SK-N-SH (cell line): ENCODE results near the gene POLR3E. TPM values are rescaled to one million over a fixed set of nuclear protein-coding genes. Genes with fewer than 3 reads are reported as not detected.

Experiments used
- CTCF ChIA-PET: fragments of 300-600, 350-600 bp; formaldehyde crosslinking; extraction: SDS; loops from one replicate; lab custom pipeline; 2021; lab: Yijun Ruan, JAX
- POLR2A ChIA-PET: fragments of 350-600 bp; sonication (Branson Sonifier 250); formaldehyde crosslinking; extraction: SDS; loops from one replicate; lab custom pipeline; 2020; ENCODE audit warnings: antibody characterized with exemption, inconsistent platforms; lab: Yijun Ruan, JAX
- DNase-seq: peaks from one replicate; pipeline ENCODE4 v3.0.0; 2012
- H2AFZ ChIP-seq: fragments of 200-600 bp; sonication (generic); 2 replicates; pipeline ENCODE4 v1.8.1; 2016; ENCODE audit warnings: antibody characterized with exemption, mild to moderate bottlenecking, low read depth
- H3F3A ChIP-seq: fragments of 200-600 bp; sonication (generic); replicated peaks from 2 replicates; pipeline ENCODE3; 2016; ENCODE audit warnings: antibody characterized with exemption, mild to moderate bottlenecking; ENCODE audit not compliant: insufficient read depth
- H3K27ac ChIP-seq, 2 experiments: fragments of 200-500 bp in 1 of 2; fragments of 200-600 bp in 1 of 2; sonication (Bioruptor generic) in 1 of 2; sonication (generic), shearing (Covaris generic) in 1 of 2; 2 replicates each; pipeline versions ENCODE4 v1.5.1 to v1.6.1; 2014 to 2016; ENCODE audit warnings: low read depth in 2 of 2, inconsistent platforms in 1 of 2, low read length in 1 of 2, mild to moderate bottlenecking in 1 of 2, mixed read lengths in 1 of 2
- H3K27me3 ChIP-seq: fragments of 200-600 bp; sonication (generic), shearing (Covaris generic); 2 replicates; pipeline ENCODE4 v1.6.1; 2016; ENCODE audit warnings: mixed run types; ENCODE audit not compliant: insufficient read depth
- H3K36me3 ChIP-seq, 2 experiments: fragments of 200-500 bp in 1 of 2; fragments of 200-600 bp in 1 of 2; sonication (Bioruptor generic) in 1 of 2; sonication (generic) in 1 of 2; replicated peaks in 1 of 2; 2 replicates each; pipeline versions ENCODE3 to v1.5.1; 2014 to 2016; ENCODE audit warnings: low read length in 1 of 2, mild to moderate bottlenecking in 1 of 2; ENCODE audit not compliant: insufficient read depth in 2 of 2, control insufficient read depth in 1 of 2
- H3K4me1 ChIP-seq, 2 experiments: fragments of 200-500 bp in 1 of 2; fragments of 200-600 bp in 1 of 2; sonication (Bioruptor generic) in 1 of 2; sonication (generic), shearing (Covaris generic) in 1 of 2; 2 replicates each; pipeline versions ENCODE4 v1.5.1 to v1.6.1; 2014 to 2016; ENCODE audit warnings: low read depth in 1 of 2, low read length in 1 of 2, mixed run types in 1 of 2; ENCODE audit not compliant: insufficient read depth in 2 of 2, control insufficient read depth in 1 of 2
- H3K4me2 ChIP-seq: fragments of 200-600 bp; sonication (generic), shearing (Covaris generic); 2 replicates; pipeline ENCODE4 v1.6.1; 2017; ENCODE audit warnings: mixed run types
- H3K4me3 ChIP-seq, 2 experiments: fragments of 200-500 bp in 1 of 2; fragments of 200-600 bp in 1 of 2; sonication (Bioruptor generic) in 1 of 2; sonication (generic), shearing (Covaris generic) in 1 of 2; 2 replicates each; pipeline versions ENCODE4 v1.5.1 to v1.8.1; 2014 to 2016; ENCODE audit warnings: low read depth in 2 of 2, inconsistent platforms in 1 of 2, low read length in 1 of 2, mild to moderate bottlenecking in 1 of 2, mixed read lengths in 1 of 2, moderate library complexity in 1 of 2
- H3K79me2 ChIP-seq: fragments of 200-600 bp; sonication (generic); 2 replicates; pipeline ENCODE4 v1.8.1; 2017; ENCODE audit warnings: mild to moderate bottlenecking; ENCODE audit not compliant: insufficient read depth
- H3K9ac ChIP-seq: fragments of 200-600 bp; sonication (generic); 2 replicates; pipeline ENCODE4 v1.6.1; 2017; ENCODE audit warnings: mixed run types
- H3K9me2 ChIP-seq: fragments of 200-600 bp; sonication (generic); 2 replicates; pipeline ENCODE4 v1.6.1; 2017; ENCODE audit warnings: mixed run types
- H3K9me3 ChIP-seq: fragments of 200-600 bp; sonication (generic); 2 replicates; pipeline ENCODE4 v1.6.1; 2017; ENCODE audit warnings: mixed run types, mild to moderate bottlenecking, moderate library complexity
- H4K20me1 ChIP-seq: fragments of 200-600 bp; sonication (generic); 2 replicates; pipeline ENCODE4 v1.6.1; 2017; ENCODE audit warnings: mild to moderate bottlenecking, mixed run types; ENCODE audit not compliant: insufficient read depth
- CHD2 ChIP-seq: fragments of 150-350 bp; IDR thresholded peaks from 2 replicates; pipeline ENCODE4 v1.6.1; 2018; ENCODE audit warnings: low read length; ENCODE audit not compliant: partially characterized antibody
- EP300 ChIP-seq, 2 experiments: IDR thresholded peaks; 2 replicates each; pipeline versions ENCODE4 v1.4.0 to v1.6.1; 2012; ENCODE audit warnings: borderline replicate concordance in 1 of 2, low read depth in 1 of 2, low read length in 1 of 2
- EZH2phosphoT487 ChIP-seq: fragments of 200-600 bp; sonication (generic); IDR thresholded peaks from 2 replicates; pipeline ENCODE4 v1.6.1; 2017; ENCODE audit warnings: low read depth, mixed run types, mild to moderate bottlenecking, antibody characterized with exemption, moderate library complexity, borderline replicate concordance
- GATA2 ChIP-seq: sonication (generic); formaldehyde crosslinking; IDR thresholded peaks from 2 replicates; pipeline ENCODE4 v1.5.0; 2020; ENCODE audit warnings: mild to moderate bottlenecking, missing genetic modification reagents
- MEF2A ChIP-seq: IDR thresholded peaks from 2 replicates; pipeline ENCODE4 v1.4.0; 2012; ENCODE audit warnings: low read depth, borderline replicate concordance
- MXI1 ChIP-seq: IDR thresholded peaks from 2 replicates; pipeline ENCODE4 v1.6.1; 2012; ENCODE audit warnings: mild to moderate bottlenecking, low read depth, low read length, improper control_type of control experiment
- NFIC ChIP-seq: IDR thresholded peaks from 2 replicates; pipeline ENCODE4 v1.4.0; 2012; ENCODE audit warnings: borderline replicate concordance
- PBX3 ChIP-seq: IDR thresholded peaks from 2 replicates; pipeline ENCODE4; 2012
- RCOR1 ChIP-seq: fragments of 150-350 bp; IDR thresholded peaks from 2 replicates; pipeline ENCODE4 v1.6.1; 2017; ENCODE audit warnings: antibody characterized with exemption, low read length
- REST ChIP-seq: IDR thresholded peaks from 2 replicates; pipeline ENCODE4 v1.6.1; 2012; ENCODE audit warnings: mild to moderate bottlenecking, low read depth, low read length, moderate library complexity
- RFX5 ChIP-seq: IDR thresholded peaks from 2 replicates; pipeline ENCODE4 v1.6.1; 2012; ENCODE audit warnings: mild to moderate bottlenecking, improper control_type of control experiment, low read length
- SIN3A ChIP-seq: IDR thresholded peaks from 2 replicates; pipeline ENCODE4 v1.6.1; 2012; ENCODE audit warnings: low read depth, mild to moderate bottlenecking, low read length, moderate library complexity, borderline replicate concordance
- SMC3 ChIP-seq: IDR thresholded peaks from 2 replicates; pipeline ENCODE4 v1.6.1; 2012; ENCODE audit warnings: low read depth, low read length, improper control_type of control experiment
- TAF1 ChIP-seq: IDR thresholded peaks from 2 replicates; pipeline ENCODE4 v1.6.1; 2012; ENCODE audit warnings: low read depth, mild to moderate bottlenecking, low read length, moderate library complexity, borderline replicate concordance
- TCF12 ChIP-seq: IDR thresholded peaks from 2 replicates; pipeline ENCODE4 v1.4.0; 2012
- WGBS: methylation state at CpG from one replicate; pipeline ENCODE4 v1.1.6; 2017; ENCODE audit warnings: low lambda C conversion rate; 5-methylcytosine and 5-hydroxymethylcytosine counted together
- polyA plus RNA-seq, 3 experiments: library from polyadenylated mRNA; depleted of rRNA; stranded (reverse); fragments of >200 nt; gene quantifications; 2 replicates each; pipeline ENCODE4 v1.2.3, GENCODE V29; 2012
- TF ChIP-seq, protein P1 (sequence below): IDR thresholded peaks from 2 replicates; pipeline ENCODE4 v1.4.0; 2012; ENCODE audit warnings: low read depth, borderline replicate concordance
- TF ChIP-seq, protein P2 (sequence below): IDR thresholded peaks from 2 replicates; pipeline ENCODE4 v1.4.0; 2012; ENCODE audit warnings: low read depth, borderline replicate concordance

The POLR3E gene
- polyA plus RNA-seq, 1 of the 3 experiments (the other 2 are of a cell fraction), result 59.6 TPM

DNA sequence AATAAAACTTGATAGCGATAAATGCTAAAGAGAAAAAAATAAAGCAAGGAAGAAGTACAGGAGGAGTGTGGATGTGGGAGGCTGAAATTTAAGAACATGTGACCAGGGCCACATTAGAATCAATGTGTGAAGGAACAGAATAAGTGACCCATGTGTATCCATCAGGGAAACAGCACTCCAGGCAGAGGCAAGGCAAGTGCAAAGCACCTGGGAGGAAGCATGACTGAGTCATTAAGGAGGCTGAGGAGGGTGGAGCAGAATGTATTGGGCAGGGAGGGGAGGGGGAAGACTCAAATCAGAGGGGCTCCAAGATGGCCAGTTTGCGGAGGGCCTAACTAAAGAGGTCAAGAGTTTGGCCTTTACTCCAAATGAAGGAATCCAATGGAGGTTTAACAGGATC is 69.2 kb downstream of the POLR3E start:
- peaks cover 97% of the 10 kb centered on the region for H3K79me2 ChIP-seq
- CTCF ChIA-PET, result no interaction called here
- H4K20me1 ChIP-seq, result peaks cover 53% of the 10 kb centered on the region
- peaks cover 24% of the 10 kb centered on the region for H3F3A ChIP-seq
- H3K36me3 ChIP-seq, result peaks cover 19 to 34% of the 10 kb centered on the region in 2 experiments
- H3K4me2 ChIP-seq, result no peak overlapping the region
- H3K9me2 ChIP-seq, result no peaks in the 10 kb centered on the region
- no peaks in the 10 kb centered on the region for H3K9me3 ChIP-seq
- H3K27me3 ChIP-seq, result no peaks in the 10 kb centered on the region
- no peak for DNase-seq
- H3K4me3 ChIP-seq, result no peak overlapping the region
- H3K9ac ChIP-seq, result no peak overlapping the region
- POLR2A ChIA-PET, result interaction anchor here (0.6 kb wide), 1 partner anchor 34 kb away, joined by 3 read pairs; no protein-coding TSS in a partner anchor
- TF ChIP-seq EZH2phosphoT487, result no peak
- TF ChIP-seq RCOR1, result no peak
- no peak for TF ChIP-seq EP300 (IDR thresholded peaks at IDR 0.05; ENCODE audit: borderline replicate concordance in 1 of 2, low read depth in 1 of 2, low read length in 1 of 2)
- no peak for TF ChIP-seq PBX3
- no peak for TF ChIP-seq RFX5
- no peak for TF ChIP-seq SMC3
- TF ChIP-seq MEF2A, result no peak
- no peak for TF ChIP-seq CHD2
- TF ChIP-seq SIN3A, result no peak
- no peak for TF ChIP-seq NFIC
- no peak for TF ChIP-seq REST
- no peak for TF ChIP-seq MXI1
- TF ChIP-seq GATA2 (CRISPR knock-in tag), result no peak
- TF ChIP-seq TCF12, result no peak
- no peak for TF ChIP-seq TAF1
- TF ChIP-seq, protein P1, sequence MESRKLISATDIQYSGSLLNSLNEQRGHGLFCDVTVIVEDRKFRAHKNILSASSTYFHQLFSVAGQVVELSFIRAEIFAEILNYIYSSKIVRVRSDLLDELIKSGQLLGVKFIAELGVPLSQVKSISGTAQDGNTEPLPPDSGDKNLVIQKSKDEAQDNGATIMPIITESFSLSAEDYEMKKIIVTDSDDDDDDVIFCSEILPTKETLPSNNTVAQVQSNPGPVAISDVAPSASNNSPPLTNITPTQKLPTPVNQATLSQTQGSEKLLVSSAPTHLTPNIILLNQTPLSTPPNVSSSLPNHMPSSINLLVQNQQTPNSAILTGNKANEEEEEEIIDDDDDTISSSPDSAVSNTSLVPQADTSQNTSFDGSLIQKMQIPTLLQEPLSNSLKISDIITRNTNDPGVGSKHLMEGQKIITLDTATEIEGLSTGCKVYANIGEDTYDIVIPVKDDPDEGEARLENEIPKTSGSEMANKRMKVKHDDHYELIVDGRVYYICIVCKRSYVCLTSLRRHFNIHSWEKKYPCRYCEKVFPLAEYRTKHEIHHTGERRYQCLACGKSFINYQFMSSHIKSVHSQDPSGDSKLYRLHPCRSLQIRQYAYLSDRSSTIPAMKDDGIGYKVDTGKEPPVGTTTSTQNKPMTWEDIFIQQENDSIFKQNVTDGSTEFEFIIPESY, result no peak
- TF ChIP-seq, protein P2, sequence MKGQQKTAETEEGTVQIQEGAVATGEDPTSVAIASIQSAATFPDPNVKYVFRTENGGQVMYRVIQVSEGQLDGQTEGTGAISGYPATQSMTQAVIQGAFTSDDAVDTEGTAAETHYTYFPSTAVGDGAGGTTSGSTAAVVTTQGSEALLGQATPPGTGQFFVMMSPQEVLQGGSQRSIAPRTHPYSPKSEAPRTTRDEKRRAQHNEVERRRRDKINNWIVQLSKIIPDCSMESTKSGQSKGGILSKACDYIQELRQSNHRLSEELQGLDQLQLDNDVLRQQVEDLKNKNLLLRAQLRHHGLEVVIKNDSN, result no peak
- 90% methylated on average over 2 of the region's 2 CpGs for WGBS
- H2AFZ ChIP-seq, result no peak overlapping the region
- H3K4me1 ChIP-seq, result peaks cover 2 to 25% of the 10 kb centered on the region in 2 experiments; a peak in 3 of 4 replicates
- H3K27ac ChIP-seq, result no peak overlapping the region
